A549 treated with DMSO at 1 μM for 4 hours (cell line): Measurements from ENCODE around the gene ZNF217. TPM values are rescaled to one million over a fixed set of nuclear protein-coding genes. Genes with fewer than 3 reads are reported as not detected.

Source experiments
- total RNA-seq: library from RNA; stranded (reverse); fragments of 200-300 nt; extraction: Qiagen RNA extraction; gene quantifications from 5 replicates; pipeline ENCODE4 v1.2.3, GENCODE V29; 2022; ENCODE audit warnings: low read depth

ZNF217 gene
- total RNA-seq = 18.8 to 29.2 TPM (median 27.0 TPM) in 5 replicates

DNA sequence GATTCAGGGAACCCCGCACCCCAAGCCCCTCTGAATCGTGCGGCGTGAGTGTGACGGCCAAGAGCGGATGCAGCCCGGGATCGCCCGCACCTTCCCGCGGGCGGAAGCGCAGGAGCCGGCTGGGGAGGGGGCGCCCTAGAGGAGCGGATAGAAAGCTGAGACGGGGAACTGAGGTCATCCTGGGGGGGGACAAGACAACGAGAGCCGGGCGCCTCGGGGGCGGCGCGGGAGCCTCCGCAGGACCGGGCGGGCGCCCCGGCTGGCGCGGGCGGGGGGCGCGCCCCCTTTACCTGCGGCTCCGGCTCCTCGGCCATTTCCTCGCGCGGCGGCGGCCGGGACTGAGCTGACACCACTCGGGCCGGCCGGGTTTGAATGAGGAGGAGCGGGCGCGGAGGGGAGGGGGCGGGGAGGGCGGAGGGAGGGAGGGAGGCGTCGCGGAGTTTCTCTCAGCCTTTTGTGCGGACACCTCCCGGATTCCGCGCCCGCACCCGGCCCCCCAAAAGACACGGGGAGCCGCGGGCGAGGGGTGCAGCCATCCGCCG, at the start of gene ZNF217:
TSS of gene ZNF217 (minus strand) at position 374 of the 542 bp plus-strand sequence. CDS start 11,013 bp downstream, outside the sequence.

